ENCODE measurements around the gene PAX9. TPM values are rescaled to one million over a fixed set of nuclear protein-coding genes. Genes with fewer than 3 reads are reported as not detected.
A peak's percentile ranks its signal among the peaks of the same experiment; 100 is the strongest.

The PAX9 gene
- total and polyA plus RNA-seq, 12 donors = under 0.01 to 0.04 TPM; not detected in 10

DNA sequence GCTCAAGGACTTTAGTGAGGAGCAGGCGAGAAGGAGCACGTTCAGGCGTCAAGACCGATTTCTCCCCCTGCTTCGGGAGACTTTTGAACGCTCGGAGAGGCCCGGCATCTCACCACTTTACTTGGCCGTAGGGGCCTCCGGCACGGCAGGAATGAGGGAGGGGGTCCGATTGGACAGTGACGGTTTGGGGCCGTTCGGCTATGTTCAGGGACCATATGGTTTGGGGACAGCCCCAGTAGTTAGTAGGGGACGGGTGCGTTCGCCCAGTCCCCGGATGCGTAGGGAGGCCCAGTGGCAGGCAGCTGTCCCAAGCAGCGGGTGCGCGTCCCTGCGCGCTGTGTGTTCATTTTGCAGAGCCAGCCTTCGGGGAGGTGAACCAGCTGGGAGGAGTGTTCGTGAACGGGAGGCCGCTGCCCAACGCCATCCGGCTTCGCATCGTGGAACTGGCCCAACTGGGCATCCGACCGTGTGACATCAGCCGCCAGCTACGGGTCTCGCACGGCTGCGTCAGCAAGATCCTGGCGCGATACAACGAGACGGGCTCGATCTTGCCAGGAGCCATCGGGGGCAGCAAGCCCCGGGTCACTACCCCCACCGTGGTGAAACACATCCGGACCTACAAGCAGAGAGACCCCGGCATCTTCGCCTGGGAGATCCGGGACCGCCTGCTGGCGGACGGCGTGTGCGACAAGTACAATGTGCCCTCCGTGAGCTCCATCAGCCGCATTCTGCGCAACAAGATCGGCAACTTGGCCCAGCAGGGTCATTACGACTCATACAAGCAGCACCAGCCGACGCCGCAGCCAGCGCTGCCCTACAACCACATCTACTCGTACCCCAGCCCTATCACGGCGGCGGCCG, 1.1 kb downstream of the PAX9 start:
- no peak overlapping the region for H3K27ac ChIP-seq
- 3 to 10% (median 4%) methylated on average over 37 to 71 of the region's 71 CpGs for WGBS, 4 donors
- peak overlapping the region in 1 of 4 donors; percentile 48 for H3K4me3 ChIP-seq
- DNase-seq = no peak
- intact Hi-C loops (cut with DNase I) = no loop called here
- peaks cover 14 to 34% of the 10 kb centered on the region in 2 donors for H3K4me1 ChIP-seq (replicated peaks in 1 of 2)
- no peaks in the 10 kb centered on the region for H3K36me3 ChIP-seq (replicated peaks in 1 of 2)
- peaks cover 96% of the 10 kb centered on the region for H3K27me3 ChIP-seq
- TF ChIP-seq POLR2A (IDR thresholded peaks at IDR 0.05) = no peak
- H3K9me3 ChIP-seq (replicated peaks in 1 of 3) = no peaks in the 10 kb centered on the region

DNA sequence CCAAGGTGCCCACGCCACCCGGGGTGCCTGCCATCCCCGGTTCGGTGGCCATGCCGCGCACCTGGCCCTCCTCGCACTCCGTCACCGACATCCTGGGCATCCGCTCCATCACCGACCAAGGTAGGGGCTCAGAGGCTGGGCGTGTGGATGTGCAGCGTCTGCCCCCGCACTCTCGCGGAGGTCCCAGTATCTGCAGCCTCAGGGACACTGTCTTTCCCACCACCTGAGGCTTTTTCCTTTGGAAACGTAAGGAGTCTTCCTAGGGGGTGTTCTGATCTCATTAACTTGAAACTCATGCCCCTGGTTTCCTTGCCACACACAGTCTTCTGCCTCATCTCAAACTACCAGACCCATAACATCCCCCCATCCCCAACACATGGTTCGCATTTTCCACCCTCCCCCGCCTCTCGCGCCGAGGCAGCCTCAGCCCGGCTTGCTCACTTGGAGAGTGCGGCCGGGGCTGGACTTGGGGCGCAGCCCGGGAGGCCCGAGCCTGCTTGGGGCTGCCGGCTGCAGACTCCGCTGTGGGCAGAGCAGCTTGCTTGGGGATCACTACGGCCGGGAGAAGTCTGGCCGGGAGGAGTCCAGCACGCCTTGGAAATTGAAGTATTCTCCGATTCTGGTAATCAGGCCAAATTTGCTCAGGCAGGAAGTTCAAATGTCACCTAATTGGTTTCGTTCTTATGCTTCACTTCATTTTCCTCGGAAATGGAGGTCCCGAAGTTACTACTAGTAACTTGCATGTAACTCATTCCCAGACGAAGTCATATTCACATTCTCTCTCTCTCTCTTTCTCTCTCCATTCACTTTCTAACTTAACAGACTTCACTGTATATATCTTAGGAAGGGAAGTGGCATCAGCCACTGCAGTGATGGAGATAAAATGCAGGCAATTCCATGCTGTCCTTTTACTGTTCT, 2.0 kb downstream of the PAX9 start:
- no peak for DNase-seq
- H3K4me3 ChIP-seq = no peak overlapping the region
- H3K9me3 ChIP-seq (replicated peaks in 1 of 3) = no peaks in the 10 kb centered on the region
- WGBS, 4 donors = 5 to 6% (median 6%) methylated on average over 18 to 39 of the region's 39 CpGs
- peaks cover 96% of the 10 kb centered on the region for H3K27me3 ChIP-seq
- no peaks in the 10 kb centered on the region for H3K36me3 ChIP-seq (replicated peaks in 1 of 2)
- TF ChIP-seq, protein P1, sequence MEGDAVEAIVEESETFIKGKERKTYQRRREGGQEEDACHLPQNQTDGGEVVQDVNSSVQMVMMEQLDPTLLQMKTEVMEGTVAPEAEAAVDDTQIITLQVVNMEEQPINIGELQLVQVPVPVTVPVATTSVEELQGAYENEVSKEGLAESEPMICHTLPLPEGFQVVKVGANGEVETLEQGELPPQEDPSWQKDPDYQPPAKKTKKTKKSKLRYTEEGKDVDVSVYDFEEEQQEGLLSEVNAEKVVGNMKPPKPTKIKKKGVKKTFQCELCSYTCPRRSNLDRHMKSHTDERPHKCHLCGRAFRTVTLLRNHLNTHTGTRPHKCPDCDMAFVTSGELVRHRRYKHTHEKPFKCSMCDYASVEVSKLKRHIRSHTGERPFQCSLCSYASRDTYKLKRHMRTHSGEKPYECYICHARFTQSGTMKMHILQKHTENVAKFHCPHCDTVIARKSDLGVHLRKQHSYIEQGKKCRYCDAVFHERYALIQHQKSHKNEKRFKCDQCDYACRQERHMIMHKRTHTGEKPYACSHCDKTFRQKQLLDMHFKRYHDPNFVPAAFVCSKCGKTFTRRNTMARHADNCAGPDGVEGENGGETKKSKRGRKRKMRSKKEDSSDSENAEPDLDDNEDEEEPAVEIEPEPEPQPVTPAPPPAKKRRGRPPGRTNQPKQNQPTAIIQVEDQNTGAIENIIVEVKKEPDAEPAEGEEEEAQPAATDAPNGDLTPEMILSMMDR (IDR thresholded peaks at IDR 0.05) = no peak
- no peak for TF ChIP-seq POLR2A (IDR thresholded peaks at IDR 0.05)
- H3K27ac ChIP-seq = no peak overlapping the region
- intact Hi-C loops (cut with DNase I) = no loop called here
- peaks cover 14 to 34% of the 10 kb centered on the region in 2 donors for H3K4me1 ChIP-seq (replicated peaks in 1 of 2)

DNA sequence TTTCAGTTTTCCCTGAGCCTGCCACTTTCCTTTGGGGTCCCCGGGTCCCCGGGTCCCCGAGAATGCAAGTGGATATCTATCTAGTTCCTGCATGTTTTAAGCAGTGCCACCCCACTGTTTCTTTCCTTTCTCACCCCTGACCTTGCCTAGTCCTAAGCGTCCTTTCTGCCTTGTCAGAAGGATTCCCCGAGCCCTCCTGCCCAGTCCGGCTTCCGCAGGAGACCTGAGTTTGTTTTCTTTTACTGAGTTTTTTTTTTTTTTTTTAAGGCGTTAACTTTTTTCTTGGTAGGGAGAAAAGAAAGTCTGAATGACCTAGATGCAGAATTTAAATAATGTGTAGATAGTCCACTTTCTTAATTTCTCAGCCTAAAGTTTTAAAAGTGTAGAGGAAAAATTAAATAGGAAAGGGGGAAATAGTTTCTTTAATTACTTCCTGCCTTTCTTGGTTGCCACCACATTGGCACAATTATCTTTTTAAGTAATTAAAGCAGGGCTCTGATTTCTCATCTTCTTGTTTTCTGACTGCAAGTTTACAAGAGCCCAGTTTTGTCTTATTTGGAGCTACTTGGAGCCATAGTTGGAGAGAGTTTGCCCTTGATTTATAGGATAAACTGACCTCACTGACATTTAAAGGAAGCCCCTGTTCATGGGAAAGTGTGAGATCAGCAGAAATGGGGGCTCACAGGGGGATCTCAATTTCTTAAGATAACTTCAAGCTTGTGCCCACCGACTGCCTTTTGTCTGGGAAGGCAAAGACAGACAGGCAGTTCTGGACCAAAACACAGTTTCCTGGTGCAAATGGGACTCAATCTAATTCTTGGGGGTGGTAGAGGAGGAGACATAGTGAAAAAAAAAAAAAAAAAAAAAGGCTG, 2.9 kb downstream of the PAX9 start:
- Histone ChIP-seq H3K27ac (no peak overlapping the region), H3K27me3 (peaks cover 96% of the 10 kb centered on the region), H3K9me3 (replicated peaks in 1 of 3) (no peaks in the 10 kb centered on the region), H3K36me3 (replicated peaks in 1 of 2) (no peaks in the 10 kb centered on the region), H3K4me3 (no peak overlapping the region), H3K4me1 (replicated peaks in 1 of 2) (peaks cover 14 to 34% of the 10 kb centered on the region in 2 donors)
- WGBS, 4 donors = 14 to 26% (median 23%) methylated on average over 9 of the region's 9 CpGs
- intact Hi-C loops (cut with DNase I) = no loop called here
- TF ChIP-seq POLR2A (IDR thresholded peaks at IDR 0.05) = no peak
- TF ChIP-seq, protein P1 (IDR thresholded peaks at IDR 0.05) = no peak
- DNase-seq = no peak

DNA sequence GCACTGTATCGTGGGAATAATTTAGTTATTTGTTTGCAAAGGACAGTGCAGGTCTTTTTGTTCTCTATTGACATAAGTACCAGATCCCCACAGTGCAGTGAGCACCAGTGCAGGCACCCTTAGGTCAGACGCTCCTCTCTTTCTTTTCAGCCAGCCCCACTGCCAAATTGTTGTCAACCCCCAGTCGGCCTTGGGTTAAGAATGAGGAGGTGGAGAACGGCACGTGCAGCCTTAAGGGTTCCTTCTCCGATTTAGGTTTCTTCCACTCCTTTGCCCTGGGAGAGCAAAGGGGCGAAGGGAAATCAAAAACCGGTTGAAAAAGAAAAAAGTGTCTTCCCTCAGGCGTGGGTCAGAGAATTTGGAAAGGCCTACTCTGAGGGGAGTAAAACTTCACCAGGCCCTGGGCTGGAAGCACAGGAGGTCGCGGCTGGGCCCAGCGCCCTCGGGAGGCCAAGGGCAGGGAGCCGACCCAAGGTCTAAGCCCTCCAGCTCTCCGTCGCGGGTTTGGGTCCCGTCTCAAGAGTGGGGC, 4.3 kb downstream of the PAX9 start:
- Histone ChIP-seq H3K4me3 (no peak overlapping the region), H3K36me3 (replicated peaks in 1 of 2) (no peaks in the 10 kb centered on the region), H3K27ac (no peak overlapping the region), H3K9me3 (replicated peaks in 1 of 3) (no peaks in the 10 kb centered on the region), H3K27me3 (peaks cover 91% of the 10 kb centered on the region), H3K4me1 (replicated peaks in 1 of 2) (peaks cover 14 to 34% of the 10 kb centered on the region in 2 donors)
- intact Hi-C loops (cut with DNase I) = no loop called here
- 40 to 51% (median 45%) methylated on average over 11 to 18 of the region's 18 CpGs for WGBS, 4 donors
- TF ChIP-seq, protein P1 (IDR thresholded peaks at IDR 0.05) = no peak
- TF ChIP-seq POLR2A (IDR thresholded peaks at IDR 0.05) = no peak
- no peak for DNase-seq
